HG02981 (cell line): ENCODE data around the gene EYS.

Source experiments
- ATAC-seq: cut with Tn5 transposase; IDR thresholded peaks from one replicate; pipeline ENCODE4 v1.9.1; 2021; ENCODE audit warnings: mild to moderate bottlenecking, moderate library complexity; ENCODE audit not compliant: unreplicated experiment

Gene EYS

GRCh38 chr6:64874776-64875175 is 832.2 kb downstream of the EYS start:
- no peak for ATAC-seq

- ATAC-seq = no peak
Measured at GRCh38 chr6:64872633-64873032, 834.4 kb downstream of the EYS start.

GRCh38 chr6:64861039-64861651 is 845.9 kb downstream of the EYS start:
- ATAC-seq = no peak

GRCh38 chr6:64860203-64860602 is 846.8 kb downstream of the EYS start:
- ATAC-seq = no peak

GRCh38 chr6:64850121-64850520 is 856.9 kb downstream of the EYS start:
- ATAC-seq = no peak

GRCh38 chr6:64848467-64848866 is 858.6 kb downstream of the EYS start:
- ATAC-seq = no peak

- ATAC-seq = no peak
Measured at GRCh38 chr6:64847396-64847795, 859.6 kb downstream of the EYS start.

- ATAC-seq = no peak
Measured at GRCh38 chr6:64838726-64839125, 868.3 kb downstream of the EYS start.

- ATAC-seq = no peak
Measured at GRCh38 chr6:64831680-64832079, 875.3 kb downstream of the EYS start.

GRCh38 chr6:64817525-64817924 is 889.5 kb downstream of the EYS start:
- ATAC-seq = no peak

- ATAC-seq = no peak
Measured at GRCh38 chr6:64815718-64816117, 891.3 kb downstream of the EYS start.

GRCh38 chr6:64812138-64812537 is 894.9 kb downstream of the EYS start:
- ATAC-seq = no peak

- no peak for ATAC-seq
Measured at GRCh38 chr6:64811119-64811518, 895.9 kb downstream of the EYS start.

GRCh38 chr6:64807785-64808184 is 899.2 kb downstream of the EYS start:
- no peak for ATAC-seq

- no peak for ATAC-seq
Measured at GRCh38 chr6:64803470-64804166, 903.4 kb downstream of the EYS start.

GRCh38 chr6:64792534-64792933 is 914.5 kb downstream of the EYS start:
- ATAC-seq = no peak

GRCh38 chr6:64789476-64789875 is 917.5 kb downstream of the EYS start:
- ATAC-seq = no peak

GRCh38 chr6:64786736-64787135 is 920.3 kb downstream of the EYS start:
- no peak for ATAC-seq

- no peak for ATAC-seq
Measured at GRCh38 chr6:64782877-64783276, 924.1 kb downstream of the EYS start.

GRCh38 chr6:64777941-64778785 is 928.9 kb downstream of the EYS start:
- ATAC-seq = no peak

GRCh38 chr6:64776359-64776758 is 930.7 kb downstream of the EYS start:
- no peak for ATAC-seq

GRCh38 chr6:64774881-64775280 is 932.1 kb downstream of the EYS start:
- no peak for ATAC-seq
